Measurements from ENCODE around the gene GABARAP.

- TF ChIP-seq POLR2A (IDR thresholded peaks at IDR 0.05; ENCODE audit: low read length) (no peak), GATA1 (IDR thresholded peaks at IDR 0.05; ENCODE audit: low read depth, low read length) (no peak)
Observed at GRCh38 chr17:7279448-7279847, 37.2 kb upstream of the GABARAP start.

Measured in erythroblast (primary cell).